Measurements from ENCODE around the gene CHI3L1. TPM values are rescaled to one million over a fixed set of nuclear protein-coding genes. Genes with fewer than 3 reads are reported as not detected.

Gene CHI3L1
- total RNA-seq, 1 donor from 2014 or later: not detected

- intact Hi-C loops (cut with micrococcal nuclease): no loop called here
These were observed 34.1 kb downstream of the CHI3L1 start for GRCh38 chr1:203152158-203153034.

- intact Hi-C loops (cut with micrococcal nuclease): no loop called here
These were observed 34.9 kb downstream of the CHI3L1 start for GRCh38 chr1:203151362-203152157.

GRCh38 chr1:203150511-203151297 lies 35.8 kb downstream of the CHI3L1 start:
- intact Hi-C loops (cut with micrococcal nuclease): no loop called here

GRCh38 chr1:203149188-203149840 lies 37.2 kb downstream of the CHI3L1 start:
- intact Hi-C loops (cut with micrococcal nuclease): no loop called here

GRCh38 chr1:203148579-203148978 lies 37.9 kb downstream of the CHI3L1 start:
- intact Hi-C loops (cut with micrococcal nuclease): no loop called here

GRCh38 chr1:203148127-203148526 lies 38.4 kb downstream of the CHI3L1 start:
- intact Hi-C loops (cut with micrococcal nuclease): no loop called here

- intact Hi-C loops (cut with micrococcal nuclease): no loop called here
These were observed 39.1 kb downstream of the CHI3L1 start for GRCh38 chr1:203147376-203147775.

GRCh38 chr1:203146537-203146936 lies 40.0 kb downstream of the CHI3L1 start:
- intact Hi-C loops (cut with micrococcal nuclease): no loop called here

- intact Hi-C loops (cut with micrococcal nuclease): no loop called here
These were observed 40.5 kb downstream of the CHI3L1 start for GRCh38 chr1:203146042-203146369.

- intact Hi-C loops (cut with micrococcal nuclease): no loop called here
These were observed 41.0 kb downstream of the CHI3L1 start for GRCh38 chr1:203145321-203146041.

GRCh38 chr1:203144661-203145060 lies 41.8 kb downstream of the CHI3L1 start:
- intact Hi-C loops (cut with micrococcal nuclease): no loop called here

GRCh38 chr1:203143641-203144040 lies 42.9 kb downstream of the CHI3L1 start:
- intact Hi-C loops (cut with micrococcal nuclease): no loop called here

GRCh38 chr1:203142684-203143408 lies 43.7 kb downstream of the CHI3L1 start:
- intact Hi-C loops (cut with micrococcal nuclease): no loop called here

GRCh38 chr1:203142124-203142523 lies 44.4 kb downstream of the CHI3L1 start:
- intact Hi-C loops (cut with micrococcal nuclease): no loop called here

GRCh38 chr1:203140743-203141520 lies 45.6 kb downstream of the CHI3L1 start:
- intact Hi-C loops (cut with micrococcal nuclease): no loop called here

- intact Hi-C loops (cut with micrococcal nuclease): no loop called here
These were observed 46.5 kb downstream of the CHI3L1 start for GRCh38 chr1:203139976-203140475.

GRCh38 chr1:203138066-203138465 lies 48.4 kb downstream of the CHI3L1 start:
- intact Hi-C loops (cut with micrococcal nuclease): no loop called here

GRCh38 chr1:203137324-203137723 lies 49.2 kb downstream of the CHI3L1 start:
- intact Hi-C loops (cut with micrococcal nuclease): no loop called here

Measured in T-helper 1 cell treated with Interleukin-12 subunit alpha and Interleukin-12 subunit beta and Interleukin-4 antibody, amounts not matched to agents 30 ng/mL and 1 ng/mL, for 36 hours (primary cell).